ENCODE results near the gene RNF115. TPM values are rescaled to one million over a fixed set of nuclear protein-coding genes. Genes with fewer than 3 reads are reported as not detected.
"Not testable (repeated sequence)": the region's sequence is repeated elsewhere in the genome, so short reads cannot be mapped to it uniquely, and the experiment has no call there.

The RNF115 gene
- total RNA-seq, 1 donor from 2014 or later = 15.3 TPM

DNA sequence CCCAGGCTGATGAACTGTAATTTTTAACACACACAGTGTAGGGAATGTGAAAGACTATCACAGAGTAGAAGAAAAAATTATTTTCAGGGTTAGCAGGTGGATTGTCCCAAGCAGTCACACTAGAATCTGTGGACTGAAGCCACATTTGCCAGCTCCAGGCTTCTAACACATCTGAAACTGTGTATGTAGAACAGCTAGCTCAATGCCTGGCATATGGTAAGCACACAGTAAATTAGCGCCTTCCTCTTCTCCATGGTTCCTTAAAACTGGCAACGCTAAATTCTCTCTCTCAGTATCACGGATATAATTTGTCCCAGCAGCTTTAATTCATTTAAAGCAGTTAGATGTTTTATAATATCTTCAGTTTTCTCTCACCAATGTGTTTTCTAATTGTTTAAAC, 19.1 kb upstream of the RNF115 start:
- FAIRE-seq (no peak), DNase-seq (ENCODE audit: low read depth) (no peak)
- H3K27ac Mint-ChIP-seq (ENCODE audit: unreplicated experiment) = no peak overlapping the region
- no peak overlapping the region for H3K27ac ChIP-seq (ENCODE audit: low read depth, low read length)
- H3K4me1 Mint-ChIP-seq (ENCODE audit: low read depth, unreplicated experiment) = peaks cover 3% of the 10 kb centered on the region
- no peak for TF ChIP-seq EZH2 (IDR thresholded peaks at IDR 0.05; ENCODE audit: insufficient read depth, low read length)
- TF ChIP-seq, protein P1, sequence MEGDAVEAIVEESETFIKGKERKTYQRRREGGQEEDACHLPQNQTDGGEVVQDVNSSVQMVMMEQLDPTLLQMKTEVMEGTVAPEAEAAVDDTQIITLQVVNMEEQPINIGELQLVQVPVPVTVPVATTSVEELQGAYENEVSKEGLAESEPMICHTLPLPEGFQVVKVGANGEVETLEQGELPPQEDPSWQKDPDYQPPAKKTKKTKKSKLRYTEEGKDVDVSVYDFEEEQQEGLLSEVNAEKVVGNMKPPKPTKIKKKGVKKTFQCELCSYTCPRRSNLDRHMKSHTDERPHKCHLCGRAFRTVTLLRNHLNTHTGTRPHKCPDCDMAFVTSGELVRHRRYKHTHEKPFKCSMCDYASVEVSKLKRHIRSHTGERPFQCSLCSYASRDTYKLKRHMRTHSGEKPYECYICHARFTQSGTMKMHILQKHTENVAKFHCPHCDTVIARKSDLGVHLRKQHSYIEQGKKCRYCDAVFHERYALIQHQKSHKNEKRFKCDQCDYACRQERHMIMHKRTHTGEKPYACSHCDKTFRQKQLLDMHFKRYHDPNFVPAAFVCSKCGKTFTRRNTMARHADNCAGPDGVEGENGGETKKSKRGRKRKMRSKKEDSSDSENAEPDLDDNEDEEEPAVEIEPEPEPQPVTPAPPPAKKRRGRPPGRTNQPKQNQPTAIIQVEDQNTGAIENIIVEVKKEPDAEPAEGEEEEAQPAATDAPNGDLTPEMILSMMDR (IDR thresholded peaks at IDR 0.05; ENCODE audit: insufficient read depth, low read depth, low read length) = no peak
- H3K36me3 Mint-ChIP-seq (ENCODE audit: low read depth, unreplicated experiment) = peaks cover 23% of the 10 kb centered on the region
- H3K36me3 ChIP-seq (ENCODE audit: insufficient read depth, low read length) = peaks cover 35% of the 10 kb centered on the region
- no peaks in the 10 kb centered on the region for H3K27me3 ChIP-seq (ENCODE audit: insufficient read depth, low read length)
- H3K4me3 ChIP-seq (ENCODE audit: insufficient read depth, low read depth, low read length) = no peak overlapping the region
- H3K9me3 Mint-ChIP-seq (ENCODE audit: unreplicated experiment) = no peaks in the 10 kb centered on the region
- no peaks in the 10 kb centered on the region for H3K9me3 ChIP-seq (ENCODE audit: insufficient read depth, low read depth, low read length)
- H3K4me2 ChIP-seq (ENCODE audit: low read length) = no peak overlapping the region
- H3K27me3 Mint-ChIP-seq (ENCODE audit: low read depth, unreplicated experiment) = no peaks in the 10 kb centered on the region
- no peak overlapping the region for H3K9ac ChIP-seq (ENCODE audit: low read length)
- peaks cover 6% of the 10 kb centered on the region for H3K4me1 ChIP-seq (ENCODE audit: insufficient read depth, low read length)
- no peak overlapping the region for H3K4me3 Mint-ChIP-seq (ENCODE audit: unreplicated experiment)
- no peaks in the 10 kb centered on the region for H3K79me2 ChIP-seq (ENCODE audit: insufficient read depth, low read length)
- H2AFZ ChIP-seq (ENCODE audit: low read depth, low read length) = no peak overlapping the region
- H4K20me1 ChIP-seq (ENCODE audit: insufficient read depth, low read length) = no peaks in the 10 kb centered on the region

DNA sequence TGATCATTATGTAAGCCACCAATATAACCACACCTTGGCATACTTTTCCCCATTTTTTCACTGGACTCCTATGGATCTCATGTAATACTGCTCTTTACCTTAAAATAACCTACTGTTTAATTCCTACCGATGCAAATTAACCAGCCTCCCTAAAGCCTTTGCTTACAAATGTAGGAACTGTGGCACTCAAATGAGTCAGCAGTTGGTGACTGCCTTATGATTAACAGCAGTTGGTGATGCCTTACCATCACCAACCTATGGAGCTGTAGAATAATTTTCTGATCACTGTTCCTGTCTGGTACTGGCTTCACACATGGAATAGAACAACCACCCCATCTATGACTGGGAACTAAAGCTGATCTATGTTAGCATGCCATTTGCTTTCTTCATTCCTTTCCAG, 13.8 kb upstream of the RNF115 start:
- Mint-ChIP-seq H3K27ac (ENCODE audit: unreplicated experiment) (no peak overlapping the region), H3K27me3 (ENCODE audit: low read depth, unreplicated experiment) (no peaks in the 10 kb centered on the region), H3K9me3 (ENCODE audit: unreplicated experiment) (no peaks in the 10 kb centered on the region), H3K4me3 (ENCODE audit: unreplicated experiment) (no peak overlapping the region), H3K4me1 (ENCODE audit: low read depth, unreplicated experiment) (no peaks in the 10 kb centered on the region), H3K36me3 (ENCODE audit: low read depth, unreplicated experiment) (peaks cover 23% of the 10 kb centered on the region)
- Histone ChIP-seq H4K20me1 (ENCODE audit: insufficient read depth, low read length) (no peaks in the 10 kb centered on the region), H2AFZ (ENCODE audit: low read depth, low read length) (no peak overlapping the region), H3K27ac (ENCODE audit: low read depth, low read length) (no peak overlapping the region), H3K79me2 (ENCODE audit: insufficient read depth, low read length) (no peaks in the 10 kb centered on the region), H3K4me2 (ENCODE audit: low read length) (no peak overlapping the region), H3K27me3 (ENCODE audit: insufficient read depth, low read length) (no peaks in the 10 kb centered on the region), H3K9me3 (ENCODE audit: insufficient read depth, low read depth, low read length) (no peaks in the 10 kb centered on the region), H3K4me1 (ENCODE audit: insufficient read depth, low read length) (no peaks in the 10 kb centered on the region), H3K9ac (ENCODE audit: low read length) (no peak overlapping the region), H3K36me3 (ENCODE audit: insufficient read depth, low read length) (peaks cover 62% of the 10 kb centered on the region), H3K4me3 (ENCODE audit: insufficient read depth, low read depth, low read length) (no peak overlapping the region)
- no peak for FAIRE-seq
- DNase-seq (ENCODE audit: low read depth) = no peak
- TF ChIP-seq EZH2 (IDR thresholded peaks at IDR 0.05; ENCODE audit: insufficient read depth, low read length) = no peak
- TF ChIP-seq, protein P1 (IDR thresholded peaks at IDR 0.05; ENCODE audit: insufficient read depth, low read depth, low read length) = no peak

DNA sequence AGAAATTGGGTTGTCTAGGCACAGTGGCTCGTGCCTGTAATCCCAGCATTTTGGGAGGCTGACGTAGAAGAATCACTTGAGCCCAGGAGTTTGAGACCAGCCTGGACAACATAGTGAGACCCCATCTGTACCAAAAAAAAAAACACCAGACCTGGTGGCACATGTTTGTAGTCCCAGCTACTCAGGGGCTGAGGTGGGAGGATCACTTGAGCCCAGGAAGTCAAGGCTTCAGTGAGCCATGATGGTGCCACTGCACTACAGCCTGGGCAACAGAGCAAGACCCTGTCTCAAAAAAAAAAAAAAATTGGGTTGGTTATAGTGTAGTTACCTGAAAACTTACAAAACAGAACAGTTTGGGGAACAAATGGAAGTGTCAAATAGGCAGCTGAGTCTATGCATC, 6.9 kb upstream of the RNF115 start:
- not testable (repeated sequence) for FAIRE-seq; H3K27ac ChIP-seq (ENCODE audit: low read depth, low read length); H2AFZ ChIP-seq (ENCODE audit: low read depth, low read length); DNase-seq (ENCODE audit: low read depth); H3K9me3 ChIP-seq (ENCODE audit: insufficient read depth, low read depth, low read length); H3K4me3 ChIP-seq (ENCODE audit: insufficient read depth, low read depth, low read length); H3K9ac ChIP-seq (ENCODE audit: low read length); H3K4me2 ChIP-seq (ENCODE audit: low read length); H3K4me3 Mint-ChIP-seq (ENCODE audit: unreplicated experiment); H3K27me3 Mint-ChIP-seq (ENCODE audit: low read depth, unreplicated experiment); H3K9me3 Mint-ChIP-seq (ENCODE audit: unreplicated experiment); H3K27ac Mint-ChIP-seq (ENCODE audit: unreplicated experiment); H4K20me1 ChIP-seq (ENCODE audit: insufficient read depth, low read length); H3K4me1 Mint-ChIP-seq (ENCODE audit: low read depth, unreplicated experiment); H3K4me1 ChIP-seq (ENCODE audit: insufficient read depth, low read length); H3K27me3 ChIP-seq (ENCODE audit: insufficient read depth, low read length)
- Histone ChIP-seq H3K36me3 (ENCODE audit: insufficient read depth, low read length) (peaks cover 56% of the 10 kb centered on the region), H3K79me2 (ENCODE audit: insufficient read depth, low read length) (peaks cover 13% of the 10 kb centered on the region)
- peaks cover 44% of the 10 kb centered on the region for H3K36me3 Mint-ChIP-seq (ENCODE audit: low read depth, unreplicated experiment)

Data from astrocyte (in vitro differentiated cells and primary cell).